Measurements from ENCODE around the gene SORL1.

The SORL1 gene

GRCh38 chr11:121544956-121545355 lies 92.8 kb downstream of the SORL1 start:
- DNase-seq, result no peak

GRCh38 chr11:121547574-121547973 lies 95.5 kb downstream of the SORL1 start:
- DNase-seq, result no peak

GRCh38 chr11:121550247-121551030 lies 98.3 kb downstream of the SORL1 start:
- no peak for DNase-seq

DNA sequence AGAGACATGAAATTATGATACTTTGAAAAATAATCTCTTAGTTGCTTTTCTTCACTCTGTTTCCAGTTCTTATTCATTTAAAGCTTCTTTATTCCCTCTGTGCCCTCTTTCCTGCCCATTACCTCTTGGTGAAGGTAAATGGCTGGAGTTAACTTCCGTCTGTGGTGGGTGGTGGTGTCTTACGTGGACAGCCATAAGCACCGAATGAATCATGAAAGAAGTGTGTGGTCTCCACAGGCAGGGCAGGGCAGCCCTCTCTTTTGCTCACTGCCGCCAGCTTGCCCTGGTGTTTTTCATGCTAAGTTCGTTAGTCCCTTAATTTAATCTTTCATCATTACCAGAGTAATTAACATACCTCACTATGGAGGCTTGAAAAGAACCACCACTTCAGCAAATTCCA lies 99.3 kb downstream of the SORL1 start:
- DNase-seq, result no peak

DNA sequence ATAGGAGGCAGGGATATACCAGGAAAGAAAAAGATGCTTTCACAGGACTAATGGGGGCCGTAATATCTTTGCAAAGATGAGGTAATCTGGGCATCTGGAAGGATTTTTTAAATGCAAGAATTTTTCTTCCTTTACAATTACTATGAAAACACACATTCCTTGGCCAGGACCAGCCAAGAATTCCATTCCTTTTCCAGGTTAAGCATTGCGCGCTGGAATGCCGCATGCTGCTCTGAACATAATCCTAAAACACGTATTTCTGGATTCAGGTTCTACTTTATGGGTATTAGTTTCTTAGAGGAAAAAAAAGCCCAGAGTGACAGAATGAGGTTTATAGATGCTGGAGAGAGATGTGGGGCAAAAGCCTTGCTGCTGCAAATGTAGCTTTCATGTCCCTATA lies 100.0 kb downstream of the SORL1 start:
- DNase-seq, result no peak

GRCh38 chr11:121552644-121553043 lies 100.5 kb downstream of the SORL1 start:
- no peak for DNase-seq

DNA sequence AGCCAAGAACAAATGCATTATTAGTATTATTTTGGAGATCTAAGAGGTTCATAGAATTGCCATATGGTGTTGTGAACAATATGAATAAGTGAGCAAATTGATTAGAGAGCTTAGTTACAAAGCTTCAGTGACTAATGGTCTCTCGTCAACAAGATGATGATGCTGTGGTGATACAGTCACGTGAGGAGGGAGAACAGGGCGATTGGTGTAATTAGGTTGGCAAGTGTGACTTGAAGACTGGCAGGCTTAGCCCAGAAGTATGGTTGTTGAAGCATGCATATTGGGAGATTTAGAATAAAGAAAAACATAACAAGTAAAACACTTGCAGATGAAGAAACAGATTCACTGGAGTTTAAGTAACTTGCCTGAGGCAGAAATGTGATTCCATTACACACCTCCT lies 101.3 kb downstream of the SORL1 start:
- no peak for DNase-seq

- DNase-seq, result no peak
Observed at GRCh38 chr11:121553806-121554205, 101.7 kb downstream of the SORL1 start.

DNA sequence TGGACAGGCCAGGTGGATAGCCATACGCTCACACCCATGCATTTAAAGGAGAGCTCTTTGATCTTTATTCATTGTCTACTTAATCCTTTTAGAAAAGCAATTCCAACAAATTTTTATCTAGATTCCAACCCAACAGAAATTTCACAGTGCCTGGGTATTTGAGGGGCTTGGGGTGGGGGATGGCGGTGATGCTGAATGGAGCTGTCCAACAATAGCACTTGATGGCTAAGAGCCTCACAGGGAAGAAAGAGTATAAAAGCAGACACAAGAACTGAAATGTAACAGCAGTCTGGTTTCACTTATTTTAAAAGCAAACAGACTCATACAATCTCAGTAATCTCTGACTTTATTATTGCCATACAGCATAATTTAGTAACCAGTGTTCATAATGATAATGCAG lies 102.4 kb downstream of the SORL1 start:
- DNase-seq, result no peak

- DNase-seq, result no peak
Observed at GRCh38 chr11:121555121-121555520, 103.0 kb downstream of the SORL1 start.

DNA sequence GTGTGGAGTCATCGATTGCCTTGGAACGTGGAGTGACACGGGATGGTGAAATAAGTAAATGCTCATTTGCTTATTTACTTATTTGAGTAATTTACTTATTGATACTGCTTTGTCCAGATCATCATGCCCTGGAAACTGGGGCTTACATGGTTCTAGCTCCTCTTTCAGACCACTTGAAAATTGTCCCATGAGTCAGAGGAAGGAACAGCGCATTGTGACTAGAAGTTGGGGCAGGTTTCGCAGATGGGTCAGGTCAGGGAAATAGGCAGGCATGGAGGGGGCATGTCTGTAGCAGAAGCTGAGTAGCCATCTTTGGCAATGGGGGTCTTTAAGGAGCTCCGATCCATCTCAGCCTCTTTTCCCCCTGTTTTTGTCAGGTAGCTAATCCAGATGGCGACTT lies 104.8 kb downstream of the SORL1 start:
- DNase-seq, result no peak

- peak; percentile 39 for DNase-seq
Observed at GRCh38 chr11:121557348-121557747, 105.2 kb downstream of the SORL1 start.

DNA sequence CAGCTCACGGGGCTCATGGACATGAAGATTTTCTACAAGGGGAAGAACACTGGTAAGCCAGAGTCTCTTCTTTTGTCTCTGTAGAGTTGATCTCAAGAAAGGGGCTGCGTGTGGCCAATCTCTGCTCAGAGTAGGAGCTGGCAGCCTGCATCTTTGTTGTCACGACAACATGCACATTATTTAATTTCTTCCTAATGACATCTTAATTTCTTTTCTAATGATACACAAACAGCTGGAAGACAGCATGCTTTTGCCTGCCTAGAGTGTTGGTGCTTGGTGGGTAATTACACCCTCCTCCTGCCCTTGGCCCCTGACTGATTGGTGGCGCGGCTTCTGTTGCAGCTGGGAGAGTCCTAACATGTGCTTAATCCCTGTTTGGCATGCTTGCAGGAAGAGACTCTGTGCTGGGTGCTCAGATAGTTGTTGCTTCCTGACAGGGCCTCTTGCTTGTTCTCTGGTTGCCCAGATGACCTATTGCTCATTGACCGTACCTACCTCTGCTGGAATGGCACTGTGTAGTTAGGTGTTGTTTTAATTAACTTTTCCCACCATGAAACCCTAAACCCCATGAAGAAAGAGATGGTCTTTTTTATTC lies 107.6 kb downstream of the SORL1 start:
- DNase-seq, result no peak

- DNase-seq, result no peak
Observed at GRCh38 chr11:121560236-121560635, 108.1 kb downstream of the SORL1 start.

DNA sequence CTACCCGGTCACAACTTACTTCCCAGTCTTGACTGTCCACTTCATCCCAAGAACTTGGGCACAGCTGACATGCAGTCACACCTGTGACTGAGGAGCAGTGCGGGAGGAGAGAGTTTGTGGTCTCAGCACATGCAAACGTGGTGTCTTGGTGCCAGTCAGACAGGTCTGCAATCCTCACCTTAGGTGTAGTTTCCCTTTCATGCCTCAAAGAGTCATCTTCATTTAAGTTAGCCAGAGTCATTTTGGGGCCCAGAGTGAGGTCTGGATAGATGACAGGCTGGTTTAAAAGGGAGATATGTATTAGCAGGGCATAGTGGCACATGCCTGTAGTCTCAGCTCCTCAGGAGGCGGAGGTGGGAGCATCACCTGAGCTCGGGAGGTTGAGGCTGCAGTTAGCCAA lies 109.1 kb downstream of the SORL1 start:
- DNase-seq, result no peak

DNA sequence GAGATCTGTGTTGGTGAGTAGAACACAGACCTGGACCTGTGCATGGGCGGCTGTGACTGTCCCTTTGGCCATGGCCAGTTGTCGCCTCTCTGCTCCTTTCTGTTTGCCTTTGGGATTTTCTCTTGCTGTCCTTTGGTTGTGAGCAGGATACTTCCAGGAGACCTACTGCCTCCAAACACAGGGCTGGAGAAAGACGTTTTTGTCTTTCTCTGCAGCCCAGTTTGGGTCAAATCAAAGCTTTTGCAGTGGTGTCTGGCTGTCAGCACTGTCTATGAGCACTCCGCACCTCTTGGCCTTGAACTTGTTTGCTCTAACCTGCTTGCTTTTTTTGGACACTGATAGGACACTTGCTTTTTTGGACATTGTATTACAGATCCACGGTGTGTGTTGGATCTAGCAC lies 109.6 kb downstream of the SORL1 start:
- DNase-seq, result no peak

DNA sequence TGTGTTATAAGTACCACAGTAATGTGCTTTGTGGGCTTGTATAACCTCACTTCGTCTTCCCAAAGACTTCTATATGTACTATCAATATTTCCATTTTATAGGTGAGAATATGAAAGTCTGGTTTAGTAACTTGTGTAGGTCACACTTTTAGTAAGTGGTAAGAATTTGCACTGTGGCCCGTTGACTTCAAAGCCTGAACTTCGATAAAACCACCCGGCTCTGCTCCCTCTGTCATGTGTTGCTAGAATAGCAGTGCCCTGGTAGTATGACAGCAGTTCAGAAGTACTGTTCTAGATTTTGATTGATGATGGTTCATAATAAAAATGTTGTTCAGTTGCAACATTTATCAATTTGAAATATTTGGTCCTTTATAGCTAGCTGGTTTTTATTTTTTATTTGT lies 110.9 kb downstream of the SORL1 start:
- no peak for DNase-seq

DNA sequence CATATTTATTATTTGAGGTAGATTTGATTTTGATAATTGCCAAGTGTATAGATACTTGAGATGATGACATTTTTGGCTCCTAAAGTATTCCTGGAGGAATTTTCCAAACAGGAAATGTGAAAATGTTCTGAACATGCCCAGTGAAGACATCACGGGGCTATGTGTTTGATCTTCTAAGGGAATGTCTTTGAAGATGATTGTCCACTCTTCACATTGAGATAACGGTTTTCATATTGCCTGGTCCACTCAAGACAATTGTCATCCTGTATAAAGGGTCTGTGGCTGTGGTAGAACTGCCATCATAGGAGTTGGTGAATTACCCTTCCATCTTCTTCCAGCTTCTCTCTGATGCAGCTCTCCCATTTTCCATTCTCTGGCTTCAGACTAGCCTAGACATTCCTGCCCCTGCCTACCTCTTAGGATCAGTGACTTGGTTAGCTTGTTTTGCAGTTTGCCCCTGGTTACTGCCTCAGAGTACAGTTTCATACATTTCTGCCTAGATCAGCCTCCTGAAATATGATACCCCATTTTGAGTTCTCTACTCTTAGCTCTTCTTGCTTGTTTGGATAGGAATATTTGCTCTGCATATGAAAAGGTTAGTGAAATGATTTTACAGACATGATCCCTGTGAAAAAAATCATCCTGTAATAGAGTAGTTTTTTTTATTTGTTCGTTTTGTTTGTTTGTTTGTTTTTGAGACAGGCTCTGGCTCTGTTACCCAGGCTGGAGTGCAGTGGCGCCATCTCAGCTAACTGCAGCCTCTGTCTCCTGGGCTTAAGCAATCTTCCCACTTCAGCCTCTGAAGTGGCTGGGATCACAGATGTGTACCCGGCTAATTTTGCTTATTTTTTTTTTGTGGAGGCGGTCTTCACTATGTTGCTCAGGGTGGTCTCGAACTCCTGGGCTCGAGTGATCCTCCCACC lies 112.0 kb downstream of the SORL1 start:
- no peak for DNase-seq

GRCh38 chr11:121564948-121565684 lies 113.0 kb downstream of the SORL1 start:
- DNase-seq, result no peak

- no peak for DNase-seq
Observed at GRCh38 chr11:121566279-121567168, 114.4 kb downstream of the SORL1 start.

- DNase-seq, result no peak
Observed at GRCh38 chr11:121567995-121568394, 115.9 kb downstream of the SORL1 start.
